IPS-20b (cell line): Measurements from ENCODE around the gene ATXN1.

Experiments used
- H3K27ac ChIP-seq: one replicate; pipeline ENCODE4 v1.5.1; 2013; ENCODE audit warnings: low read length
- H3K27me3 ChIP-seq: 2 replicates; pipeline ENCODE4 v1.6.1; 2013; ENCODE audit warnings: mild to moderate bottlenecking, low read length, inconsistent platforms; ENCODE audit not compliant: insufficient read depth
- H3K36me3 ChIP-seq: 2 replicates; pipeline ENCODE4 v1.6.1; 2013; ENCODE audit warnings: low read depth, mild to moderate bottlenecking, inconsistent platforms, low read length, moderate library complexity; ENCODE audit not compliant: insufficient read depth
- H3K4me1 ChIP-seq: 2 replicates; pipeline ENCODE4 v1.6.1; 2013; ENCODE audit warnings: mild to moderate bottlenecking, control low read depth, inconsistent platforms, low read length, moderate library complexity; ENCODE audit not compliant: insufficient read depth
- H3K4me3 ChIP-seq: 2 replicates; pipeline ENCODE4 v1.5.1; 2013; ENCODE audit warnings: mild to moderate bottlenecking, low read length, inconsistent platforms
- H3K9ac ChIP-seq: 2 replicates; pipeline ENCODE4 v1.6.1; 2013; ENCODE audit warnings: low read depth, mild to moderate bottlenecking, inconsistent platforms, low read length, moderate library complexity
- H3K9me3 ChIP-seq: 2 replicates; pipeline ENCODE4 v1.6.1; 2013; ENCODE audit warnings: mild to moderate bottlenecking, low read depth, low read length, inconsistent platforms; ENCODE audit not compliant: insufficient read depth

The ATXN1 gene

DNA sequence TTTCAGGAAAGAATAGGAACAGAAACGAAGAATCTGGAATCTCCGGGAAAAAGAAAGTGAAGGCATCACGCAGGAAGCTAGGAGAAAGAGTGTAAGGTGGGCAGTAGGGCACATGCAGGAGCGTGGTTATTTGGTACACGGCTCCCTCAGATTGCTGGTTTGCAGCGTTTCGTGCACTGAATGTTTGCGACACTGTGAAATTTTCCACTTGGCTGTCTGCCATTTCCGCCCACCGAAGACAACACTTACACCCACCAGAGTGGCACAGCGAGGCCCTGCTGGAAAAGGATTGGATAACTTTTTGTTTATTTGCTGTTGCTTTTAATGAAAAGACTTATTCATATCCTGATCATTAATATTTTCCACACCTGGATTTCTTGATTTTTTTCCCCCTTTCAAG, 274.6 kb downstream of the ATXN1 start:
- H3K4me3 ChIP-seq: no peak overlapping the region
- H3K9ac ChIP-seq: no peak overlapping the region
- no peaks in the 10 kb centered on the region for H3K36me3 ChIP-seq
- no peaks in the 10 kb centered on the region for H3K27me3 ChIP-seq
- no peak overlapping the region for H3K27ac ChIP-seq
- H3K4me1 ChIP-seq: peaks cover 7% of the 10 kb centered on the region; the same call in 1 of the 2 replicates
- H3K9me3 ChIP-seq: peaks cover 8% of the 10 kb centered on the region; the same call in 1 of the 2 replicates

DNA sequence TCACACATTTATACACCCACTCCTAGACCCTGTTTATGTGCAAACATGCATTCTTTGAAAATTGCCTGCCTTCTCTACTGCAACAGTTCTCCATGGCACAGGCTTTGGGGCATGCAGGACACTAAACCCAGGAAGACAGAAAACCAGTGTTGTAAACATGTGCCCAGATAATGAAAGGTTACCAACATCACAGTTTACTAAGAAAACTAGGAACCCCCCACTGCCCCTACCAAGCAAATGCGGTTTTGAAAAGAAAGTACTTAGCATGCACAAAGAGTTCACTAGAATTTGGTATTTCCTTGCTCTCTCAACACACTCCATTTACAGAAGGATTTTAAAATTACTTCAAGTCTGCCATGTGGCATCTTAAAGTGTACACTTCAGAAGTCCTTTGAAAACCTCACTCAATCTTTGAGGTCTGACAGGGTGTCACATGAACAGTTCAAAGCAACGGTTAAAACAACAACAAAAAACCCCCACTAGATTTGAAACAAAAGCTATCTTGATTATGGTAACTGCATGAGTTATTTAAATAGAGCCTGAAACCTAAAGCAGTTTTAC, 277.9 kb downstream of the ATXN1 start:
- Histone ChIP-seq H3K27ac (no peak overlapping the region), H3K4me3 (no peak overlapping the region), H3K36me3 (no peaks in the 10 kb centered on the region), H3K4me1 (peaks cover 7% of the 10 kb centered on the region; the same call in 1 of the 2 replicates), H3K27me3 (no peaks in the 10 kb centered on the region), H3K9me3 (peaks cover 8% of the 10 kb centered on the region; the same call in 1 of the 2 replicates), H3K9ac (no peak overlapping the region)

DNA sequence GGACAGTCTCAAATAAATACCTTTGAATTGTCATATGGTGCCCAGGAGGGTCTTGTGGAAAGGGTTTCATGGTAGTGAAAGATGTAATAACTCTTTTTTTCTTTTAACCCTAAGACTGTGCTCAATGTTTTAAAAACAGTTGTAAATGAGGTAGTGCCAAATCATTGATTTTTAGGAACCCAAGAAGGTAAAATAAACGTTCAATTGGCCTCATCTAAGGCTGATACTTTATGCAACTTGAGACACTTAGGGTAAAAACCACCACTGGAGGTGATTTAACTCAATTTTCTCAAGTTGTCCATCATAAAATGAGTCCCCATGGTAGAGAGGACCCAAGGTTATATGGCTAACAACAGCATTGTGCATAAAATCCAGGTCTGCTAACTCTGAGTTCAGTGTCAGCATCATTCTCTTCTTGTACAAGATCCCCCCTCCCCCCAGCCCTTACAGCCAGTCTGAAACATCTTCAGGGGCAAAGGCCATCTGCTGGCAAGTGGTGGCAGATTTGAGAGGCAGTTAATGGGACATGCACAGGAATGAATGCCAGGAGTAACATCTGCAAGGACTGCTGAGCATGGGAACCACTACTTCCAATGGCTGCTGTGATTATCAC, 278.5 kb downstream of the ATXN1 start:
- H3K36me3 ChIP-seq: no peaks in the 10 kb centered on the region
- no peak overlapping the region for H3K27ac ChIP-seq
- H3K4me1 ChIP-seq: peaks cover 7% of the 10 kb centered on the region; the same call in 1 of the 2 replicates
- peaks cover 8% of the 10 kb centered on the region; the same call in 1 of the 2 replicates for H3K9me3 ChIP-seq
- H3K9ac ChIP-seq: no peak overlapping the region
- no peaks in the 10 kb centered on the region for H3K27me3 ChIP-seq
- no peak overlapping the region for H3K4me3 ChIP-seq

DNA sequence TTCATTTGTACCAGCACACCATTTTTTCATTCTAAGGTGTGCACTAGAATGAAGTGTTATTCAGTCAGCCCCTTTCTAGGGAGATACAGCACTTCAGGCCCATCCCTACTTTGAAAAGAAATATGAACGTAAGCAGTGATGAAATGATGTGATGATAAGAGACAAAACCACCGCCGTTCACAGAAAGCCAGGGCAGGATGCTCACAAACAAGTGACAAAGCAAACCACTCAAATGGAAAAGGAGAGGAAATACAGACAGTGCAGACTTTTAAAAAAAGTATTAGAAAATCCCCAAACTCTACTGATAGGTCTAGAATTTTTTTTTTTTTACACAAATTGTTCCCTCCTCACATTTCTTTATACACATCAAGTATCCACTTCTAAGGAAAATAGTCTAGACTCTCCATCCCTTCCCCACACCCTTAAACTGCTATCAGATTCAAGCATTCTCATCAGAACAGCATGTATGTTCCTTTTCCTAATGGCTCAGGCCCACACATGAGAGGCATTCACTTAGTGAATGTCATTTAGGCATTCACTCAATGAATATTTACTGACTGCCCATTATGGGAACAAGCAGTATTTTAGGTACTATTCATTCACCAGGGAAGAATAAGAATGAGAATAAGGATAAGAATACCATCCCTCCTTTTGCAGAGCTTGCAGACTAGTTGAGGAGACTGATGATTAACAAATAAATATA, 279.4 kb downstream of the ATXN1 start:
- Histone ChIP-seq H3K9me3 (peaks cover 8% of the 10 kb centered on the region; the same call in 1 of the 2 replicates), H3K4me1 (peaks cover 7% of the 10 kb centered on the region; the same call in 1 of the 2 replicates), H3K36me3 (no peaks in the 10 kb centered on the region), H3K9ac (no peak overlapping the region), H3K27ac (no peak overlapping the region), H3K27me3 (no peaks in the 10 kb centered on the region), H3K4me3 (no peak overlapping the region)

DNA sequence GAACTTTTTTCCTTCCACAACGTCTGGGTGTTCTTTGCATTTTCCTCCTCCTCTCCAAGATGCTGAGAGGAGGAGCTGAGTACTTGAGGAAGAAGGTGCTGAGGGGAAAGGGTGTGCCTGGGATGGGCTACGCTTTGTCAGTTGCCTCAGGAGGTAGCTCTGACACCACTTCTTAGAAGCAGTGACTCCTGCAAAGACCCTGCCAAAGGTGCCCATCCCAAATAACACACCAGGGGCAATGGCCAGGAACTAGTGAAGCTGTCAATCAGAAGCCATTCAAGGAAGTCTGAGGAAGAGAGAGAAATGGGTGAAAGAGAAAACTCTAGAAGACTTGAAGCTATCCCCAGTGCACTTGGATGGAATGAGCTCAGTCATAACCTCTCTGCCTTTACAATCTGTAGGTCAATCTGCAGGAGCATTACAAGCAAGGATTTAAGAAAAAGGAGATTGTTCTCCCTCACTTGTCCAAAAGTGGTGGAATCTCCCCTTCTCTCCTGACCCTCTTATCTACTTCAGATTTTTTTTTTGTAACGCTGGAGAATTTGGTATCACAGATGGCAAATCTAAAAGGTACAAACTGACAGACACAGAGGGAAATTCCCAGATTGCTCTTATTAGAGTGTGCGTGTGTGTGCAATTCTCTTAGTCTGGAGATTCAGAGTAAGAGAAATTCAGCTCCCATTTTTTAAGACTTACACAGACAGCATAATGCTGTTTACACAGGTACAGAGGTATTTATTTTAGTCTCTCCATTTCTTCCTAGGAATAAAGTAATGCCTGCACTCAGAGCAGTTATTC, 280.3 kb downstream of the ATXN1 start:
- Histone ChIP-seq H3K4me3 (no peak overlapping the region), H3K4me1 (peaks cover 7% of the 10 kb centered on the region; the same call in 1 of the 2 replicates), H3K27ac (no peak overlapping the region)

DNA sequence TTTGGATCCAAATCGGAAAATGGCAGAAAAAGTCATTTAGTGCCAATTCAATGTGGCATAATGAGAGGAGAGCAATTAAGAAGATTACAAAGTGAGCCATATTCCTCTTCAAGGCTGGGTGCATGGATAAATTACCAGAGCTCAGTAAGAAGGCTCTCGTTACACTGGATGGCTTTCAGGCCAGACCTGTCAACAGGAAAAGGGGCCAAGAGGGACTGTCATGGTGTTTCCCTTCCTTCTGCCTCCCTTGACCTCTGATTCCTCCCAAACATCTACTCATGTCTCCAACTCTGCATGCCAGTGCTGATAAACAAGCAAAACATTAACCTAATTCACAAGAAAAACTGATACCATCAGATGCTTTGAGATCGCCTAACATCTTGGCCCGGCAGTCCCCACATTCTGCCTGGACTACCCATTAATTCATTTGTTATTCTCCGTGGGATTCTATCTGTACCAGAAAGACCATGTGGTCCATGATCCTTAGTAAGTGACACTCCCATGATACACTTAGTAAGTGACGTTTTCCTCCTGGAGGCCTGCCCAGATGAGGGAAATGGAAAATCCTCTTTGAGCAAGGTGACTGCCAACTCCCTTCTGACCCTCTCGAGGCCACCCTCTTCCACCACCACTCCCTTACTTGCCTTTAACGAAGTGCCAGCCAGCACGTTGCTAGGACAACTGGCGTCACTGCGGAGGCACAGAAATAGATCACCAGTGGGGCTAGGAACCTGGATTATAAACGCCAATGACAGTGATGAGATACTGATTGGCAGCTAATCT, 283.7 kb downstream of the ATXN1 start:
- H3K27me3 ChIP-seq: no peaks in the 10 kb centered on the region
- H3K27ac ChIP-seq: no peak overlapping the region
- no peaks in the 10 kb centered on the region for H3K36me3 ChIP-seq
- H3K4me1 ChIP-seq: no peaks in the 10 kb centered on the region
- no peak overlapping the region for H3K4me3 ChIP-seq
- no peak overlapping the region for H3K9ac ChIP-seq
- H3K9me3 ChIP-seq: peaks cover 3% of the 10 kb centered on the region; the same call in 1 of the 2 replicates

More for the DNA sequence above, 280.3 kb downstream of the ATXN1 start:
- Histone ChIP-seq H3K36me3 (no peaks in the 10 kb centered on the region), H3K9me3 (peaks cover 8% of the 10 kb centered on the region; the same call in 1 of the 2 replicates), H3K9ac (no peak overlapping the region), H3K27me3 (no peaks in the 10 kb centered on the region)

DNA sequence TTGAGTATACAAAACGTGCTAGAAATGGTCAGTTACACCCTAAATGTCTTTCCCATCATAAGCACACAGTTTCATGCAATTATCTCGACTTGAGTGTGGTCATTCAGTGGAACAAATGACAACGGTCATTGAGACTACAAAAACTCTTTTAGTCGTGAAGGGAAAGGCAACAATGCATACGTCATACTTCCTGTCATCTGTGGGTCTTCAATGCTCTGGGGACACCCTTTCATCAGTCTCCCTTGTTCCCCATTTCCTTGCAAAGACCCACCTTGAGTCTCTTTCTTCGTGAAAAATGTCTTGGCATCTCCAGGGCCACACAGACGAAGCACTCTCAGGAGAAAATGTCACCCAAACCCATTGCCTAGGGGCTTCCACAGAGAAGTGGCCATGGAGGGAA, 284.4 kb downstream of the ATXN1 start:
- H3K27ac ChIP-seq: no peak overlapping the region
- no peak overlapping the region for H3K4me3 ChIP-seq
- no peaks in the 10 kb centered on the region for H3K27me3 ChIP-seq
- H3K4me1 ChIP-seq: no peaks in the 10 kb centered on the region
- H3K36me3 ChIP-seq: no peaks in the 10 kb centered on the region
- no peaks in the 10 kb centered on the region for H3K9me3 ChIP-seq
- no peak overlapping the region for H3K9ac ChIP-seq

DNA sequence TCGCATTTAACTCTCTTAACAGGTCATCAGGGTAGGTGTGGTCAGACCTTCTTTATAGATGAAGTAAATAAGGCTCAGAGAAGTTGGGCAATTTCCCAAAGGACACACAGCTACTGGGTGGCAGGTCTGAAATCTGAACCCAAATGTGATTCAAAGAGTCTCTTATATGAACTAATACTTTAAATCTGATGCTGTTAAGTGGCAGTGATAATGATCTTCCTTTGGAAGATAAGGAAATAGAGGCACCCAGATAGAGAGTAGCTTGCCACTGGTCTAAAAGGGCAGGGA, 285.8 kb downstream of the ATXN1 start:
- H3K27me3 ChIP-seq: no peaks in the 10 kb centered on the region
- H3K9me3 ChIP-seq: no peaks in the 10 kb centered on the region
- no peaks in the 10 kb centered on the region for H3K4me1 ChIP-seq
- H3K27ac ChIP-seq: no peak overlapping the region
- H3K36me3 ChIP-seq: no peaks in the 10 kb centered on the region
- H3K4me3 ChIP-seq: no peak overlapping the region
- H3K9ac ChIP-seq: no peak overlapping the region

DNA sequence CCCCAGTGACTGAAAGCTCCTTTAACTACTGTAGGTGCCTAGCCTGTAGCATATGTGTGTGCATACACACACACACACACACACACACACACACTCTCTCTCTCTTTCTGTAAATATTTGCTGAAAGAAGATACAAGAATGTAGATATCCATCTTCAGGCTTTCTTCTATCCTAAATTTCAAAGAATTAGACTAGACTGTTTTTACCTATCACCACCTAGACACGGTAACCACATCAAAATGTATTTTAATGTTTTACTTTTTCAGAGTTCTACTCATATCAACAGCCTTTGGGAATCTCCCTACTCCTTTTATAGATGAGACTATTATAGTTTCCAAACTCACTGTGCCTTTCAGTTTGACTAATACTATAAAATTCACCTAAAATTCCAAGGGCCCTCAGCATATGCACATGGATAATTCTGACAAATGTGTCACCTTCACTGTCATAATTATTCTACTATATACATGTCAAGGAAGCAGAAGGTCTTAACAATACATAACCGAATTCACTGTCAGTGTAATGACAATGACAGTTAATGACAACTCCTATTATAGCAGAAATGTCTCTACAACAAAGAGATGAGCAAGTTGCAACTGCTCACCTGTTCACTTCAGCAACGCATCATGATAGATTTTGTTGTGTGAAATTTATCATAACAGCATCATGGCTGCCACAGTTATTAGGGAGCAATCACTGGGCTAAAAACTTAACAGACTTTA, 286.3 kb downstream of the ATXN1 start:
- H3K9me3 ChIP-seq: no peaks in the 10 kb centered on the region
- H3K27me3 ChIP-seq: no peaks in the 10 kb centered on the region
- H3K4me3 ChIP-seq: no peak overlapping the region
- no peak overlapping the region for H3K9ac ChIP-seq
- no peaks in the 10 kb centered on the region for H3K4me1 ChIP-seq
- no peak overlapping the region for H3K27ac ChIP-seq
- no peaks in the 10 kb centered on the region for H3K36me3 ChIP-seq

DNA sequence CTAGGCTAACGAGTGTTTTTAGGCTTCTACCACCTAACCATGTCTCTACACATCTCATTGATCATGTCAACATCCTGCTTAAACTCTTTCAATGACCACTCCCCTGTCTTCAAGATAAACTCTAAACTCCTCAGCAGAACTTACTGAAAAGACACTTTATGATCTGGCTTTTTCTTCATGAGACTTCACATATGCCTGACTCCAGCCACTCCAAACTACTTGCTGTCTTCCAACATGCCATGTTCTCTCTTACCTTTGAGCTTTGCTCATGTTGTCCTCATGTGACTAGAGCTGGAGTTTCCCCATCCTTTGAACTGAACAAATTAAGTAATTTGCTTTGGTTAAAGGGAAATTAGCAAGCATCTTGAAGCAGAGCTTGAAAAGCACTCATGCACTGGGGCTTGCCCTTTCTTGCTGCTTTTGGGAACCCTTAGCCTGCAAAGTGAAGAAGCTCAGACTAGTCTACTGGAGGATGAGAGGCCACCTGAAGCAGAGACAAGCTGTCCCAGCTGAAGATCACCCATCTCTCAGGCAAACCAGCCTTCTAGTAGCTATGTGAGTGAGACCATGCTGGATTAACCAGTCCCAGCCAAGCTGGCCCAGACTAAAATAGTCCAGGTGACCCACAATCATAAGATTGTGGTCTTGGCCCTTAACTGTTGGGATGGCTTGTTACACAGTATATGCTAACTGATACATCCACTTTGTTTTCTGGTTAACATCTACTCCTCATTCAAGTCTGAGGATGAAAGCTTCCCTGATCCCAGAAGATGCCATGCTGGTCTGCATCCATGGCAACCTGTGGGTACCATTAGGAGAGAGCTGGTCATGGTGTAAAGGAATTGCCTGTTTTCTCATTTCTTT, 287.1 kb downstream of the ATXN1 start:
- H3K27me3 ChIP-seq: no peaks in the 10 kb centered on the region
- H3K9me3 ChIP-seq: no peaks in the 10 kb centered on the region
- no peak overlapping the region for H3K27ac ChIP-seq
- no peak overlapping the region for H3K4me3 ChIP-seq
- H3K36me3 ChIP-seq: no peaks in the 10 kb centered on the region
- no peak overlapping the region for H3K9ac ChIP-seq
- H3K4me1 ChIP-seq: no peaks in the 10 kb centered on the region
